Measurements from ENCODE around the gene NISCH.

Gene NISCH

GRCh38 chr3:52455283-52456168 lies at the start of gene NISCH:
TSS of gene NISCH (plus strand) at chr3:52455604. CDS start at chr3:52455642, 38 bp downstream.
- DNase-seq (ENCODE audit: low read depth) = peak; percentile 95
- H3K9me3 ChIP-seq (ENCODE audit: control insufficient read depth, low read length) = no peaks in the 10 kb centered on the region
- peaks cover 30% of the 10 kb centered on the region for H3K36me3 ChIP-seq (ENCODE audit: control insufficient read depth, insufficient read depth, low read length, severe bottlenecking)
- no peaks in the 10 kb centered on the region for H3K27me3 ChIP-seq (replicated peaks; ENCODE audit: control insufficient read depth, insufficient read depth, low read length)
- H3K4me1 ChIP-seq (ENCODE audit: control insufficient read depth, insufficient read depth, low read length) = peaks cover 15% of the 10 kb centered on the region
- peak within 1 kb of the TSS; percentile 98 for H3K4me3 ChIP-seq (ENCODE audit: low read length)
- peak within 1 kb of the TSS; percentile 91 for H3K9ac ChIP-seq (ENCODE audit: low read length)

- H3K27me3 ChIP-seq (replicated peaks; ENCODE audit: control insufficient read depth, insufficient read depth, low read length) = no peaks in the 10 kb centered on the region
- H3K36me3 ChIP-seq (ENCODE audit: control insufficient read depth, insufficient read depth, low read length, severe bottlenecking) = peaks cover 70% of the 10 kb centered on the region
- H3K4me3 ChIP-seq (ENCODE audit: low read length) = no peak overlapping the region
- no peaks in the 10 kb centered on the region for H3K9me3 ChIP-seq (ENCODE audit: control insufficient read depth, low read length)
- H3K4me1 ChIP-seq (ENCODE audit: control insufficient read depth, insufficient read depth, low read length) = peaks cover 18% of the 10 kb centered on the region
- no peak overlapping the region for H3K9ac ChIP-seq (ENCODE audit: low read length)
- DNase-seq (ENCODE audit: low read depth) = no peak
Measured at GRCh38 chr3:52406231-52406661, 49.2 kb upstream of the NISCH start.

- peaks cover 25% of the 10 kb centered on the region for H3K4me1 ChIP-seq (ENCODE audit: control insufficient read depth, insufficient read depth, low read length)
- H3K36me3 ChIP-seq (ENCODE audit: control insufficient read depth, insufficient read depth, low read length, severe bottlenecking) = peaks cover 63% of the 10 kb centered on the region
- no peak for DNase-seq (ENCODE audit: low read depth)
- no peaks in the 10 kb centered on the region for H3K27me3 ChIP-seq (replicated peaks; ENCODE audit: control insufficient read depth, insufficient read depth, low read length)
- H3K9me3 ChIP-seq (ENCODE audit: control insufficient read depth, low read length) = no peaks in the 10 kb centered on the region
- H3K4me3 ChIP-seq (ENCODE audit: low read length) = no peak overlapping the region
- H3K9ac ChIP-seq (ENCODE audit: low read length) = no peak overlapping the region
Measured at GRCh38 chr3:52406791-52407510, 48.5 kb upstream of the NISCH start.

DNA sequence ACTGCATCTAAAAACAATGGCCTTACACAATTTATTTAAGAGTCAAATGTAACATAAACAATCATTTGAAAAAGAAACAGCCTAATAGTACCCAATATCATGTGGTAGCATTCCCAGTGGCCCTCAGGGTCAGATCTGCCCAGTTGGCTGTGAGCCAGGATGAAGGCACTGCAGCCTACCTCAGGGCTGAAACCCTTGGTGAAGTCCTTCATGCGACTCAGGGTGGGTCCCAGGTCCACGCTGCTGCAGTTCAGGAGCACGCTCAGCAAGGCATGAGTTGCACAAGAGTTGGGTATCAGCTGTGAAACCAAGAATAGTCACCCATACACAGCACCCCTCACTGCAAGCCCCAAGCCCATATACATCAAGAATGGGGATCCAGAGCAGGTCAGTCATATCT lies 47.6 kb upstream of the NISCH start:
- no peaks in the 10 kb centered on the region for H3K9me3 ChIP-seq (ENCODE audit: control insufficient read depth, low read length)
- H3K9ac ChIP-seq (ENCODE audit: low read length) = no peak overlapping the region
- no peaks in the 10 kb centered on the region for H3K27me3 ChIP-seq (replicated peaks; ENCODE audit: control insufficient read depth, insufficient read depth, low read length)
- peaks cover 33% of the 10 kb centered on the region for H3K4me1 ChIP-seq (ENCODE audit: control insufficient read depth, insufficient read depth, low read length)
- DNase-seq (ENCODE audit: low read depth) = no peak
- no peak overlapping the region for H3K4me3 ChIP-seq (ENCODE audit: low read length)
- peaks cover 55% of the 10 kb centered on the region for H3K36me3 ChIP-seq (ENCODE audit: control insufficient read depth, insufficient read depth, low read length, severe bottlenecking)

- peaks cover 33% of the 10 kb centered on the region for H3K4me1 ChIP-seq (ENCODE audit: control insufficient read depth, insufficient read depth, low read length)
- H3K9me3 ChIP-seq (ENCODE audit: control insufficient read depth, low read length) = no peaks in the 10 kb centered on the region
- H3K9ac ChIP-seq (ENCODE audit: low read length) = peak overlapping the region; percentile 99
- no peaks in the 10 kb centered on the region for H3K27me3 ChIP-seq (replicated peaks; ENCODE audit: control insufficient read depth, insufficient read depth, low read length)
- DNase-seq (ENCODE audit: low read depth) = no peak
- H3K4me3 ChIP-seq (ENCODE audit: low read length) = peak overlapping the region; percentile 98
- peaks cover 48% of the 10 kb centered on the region for H3K36me3 ChIP-seq (ENCODE audit: control insufficient read depth, insufficient read depth, low read length, severe bottlenecking)
Measured at GRCh38 chr3:52408466-52408865, 46.9 kb upstream of the NISCH start.

- Histone ChIP-seq H3K9ac (ENCODE audit: low read length) (no peak overlapping the region), H3K4me3 (ENCODE audit: low read length) (no peak overlapping the region), H3K27me3 (replicated peaks; ENCODE audit: control insufficient read depth, insufficient read depth, low read length) (no peaks in the 10 kb centered on the region), H3K36me3 (ENCODE audit: control insufficient read depth, insufficient read depth, low read length, severe bottlenecking) (no peaks in the 10 kb centered on the region), H3K9me3 (ENCODE audit: control insufficient read depth, low read length) (no peaks in the 10 kb centered on the region), H3K4me1 (ENCODE audit: control insufficient read depth, insufficient read depth, low read length) (peaks cover 26% of the 10 kb centered on the region)
- DNase-seq (ENCODE audit: low read depth) = no peak
Measured at GRCh38 chr3:52415800-52416199, 39.6 kb upstream of the NISCH start.

- Histone ChIP-seq H3K9ac (ENCODE audit: low read length) (peak overlapping the region; percentile 43), H3K4me3 (ENCODE audit: low read length) (no peak overlapping the region), H3K27me3 (replicated peaks; ENCODE audit: control insufficient read depth, insufficient read depth, low read length) (no peaks in the 10 kb centered on the region), H3K36me3 (ENCODE audit: control insufficient read depth, insufficient read depth, low read length, severe bottlenecking) (no peaks in the 10 kb centered on the region), H3K4me1 (ENCODE audit: control insufficient read depth, insufficient read depth, low read length) (peaks cover 18% of the 10 kb centered on the region), H3K9me3 (ENCODE audit: control insufficient read depth, low read length) (no peaks in the 10 kb centered on the region)
- no peak for DNase-seq (ENCODE audit: low read depth)
Measured at GRCh38 chr3:52420388-52420787, 35.0 kb upstream of the NISCH start.

DNA sequence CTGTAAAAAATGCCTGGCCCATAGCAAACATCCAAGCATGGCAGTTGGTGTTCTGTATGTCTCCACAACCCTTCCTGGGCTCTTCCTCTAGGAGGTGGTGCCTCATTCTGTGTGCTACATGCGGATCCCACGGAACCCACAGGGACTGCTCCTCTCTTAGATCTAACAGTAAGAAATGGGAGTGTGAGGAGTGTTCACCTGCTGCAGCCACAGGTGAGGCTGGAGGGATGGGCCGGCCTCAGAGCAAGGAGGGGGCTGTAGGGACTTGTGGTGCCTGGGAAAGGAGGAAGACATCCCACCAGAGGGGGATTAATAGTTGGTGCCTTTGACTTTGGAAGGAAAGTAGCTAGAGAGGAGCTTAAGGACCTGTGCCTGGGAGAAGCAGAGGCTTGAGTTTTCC lies 32.7 kb upstream of the NISCH start:
- peaks cover 18% of the 10 kb centered on the region for H3K4me1 ChIP-seq (ENCODE audit: control insufficient read depth, insufficient read depth, low read length)
- no peaks in the 10 kb centered on the region for H3K27me3 ChIP-seq (replicated peaks; ENCODE audit: control insufficient read depth, insufficient read depth, low read length)
- H3K4me3 ChIP-seq (ENCODE audit: low read length) = no peak overlapping the region
- no peak overlapping the region for H3K9ac ChIP-seq (ENCODE audit: low read length)
- no peak for DNase-seq (ENCODE audit: low read depth)
- H3K9me3 ChIP-seq (ENCODE audit: control insufficient read depth, low read length) = no peaks in the 10 kb centered on the region
- no peaks in the 10 kb centered on the region for H3K36me3 ChIP-seq (ENCODE audit: control insufficient read depth, insufficient read depth, low read length, severe bottlenecking)

GRCh38 chr3:52423173-52423572 lies 32.2 kb upstream of the NISCH start:
- Histone ChIP-seq H3K9ac (ENCODE audit: low read length) (no peak overlapping the region), H3K27me3 (replicated peaks; ENCODE audit: control insufficient read depth, insufficient read depth, low read length) (no peaks in the 10 kb centered on the region), H3K4me1 (ENCODE audit: control insufficient read depth, insufficient read depth, low read length) (peaks cover 18% of the 10 kb centered on the region), H3K36me3 (ENCODE audit: control insufficient read depth, insufficient read depth, low read length, severe bottlenecking) (no peaks in the 10 kb centered on the region), H3K4me3 (ENCODE audit: low read length) (no peak overlapping the region), H3K9me3 (ENCODE audit: control insufficient read depth, low read length) (no peaks in the 10 kb centered on the region)
- no peak for DNase-seq (ENCODE audit: low read depth)

DNA sequence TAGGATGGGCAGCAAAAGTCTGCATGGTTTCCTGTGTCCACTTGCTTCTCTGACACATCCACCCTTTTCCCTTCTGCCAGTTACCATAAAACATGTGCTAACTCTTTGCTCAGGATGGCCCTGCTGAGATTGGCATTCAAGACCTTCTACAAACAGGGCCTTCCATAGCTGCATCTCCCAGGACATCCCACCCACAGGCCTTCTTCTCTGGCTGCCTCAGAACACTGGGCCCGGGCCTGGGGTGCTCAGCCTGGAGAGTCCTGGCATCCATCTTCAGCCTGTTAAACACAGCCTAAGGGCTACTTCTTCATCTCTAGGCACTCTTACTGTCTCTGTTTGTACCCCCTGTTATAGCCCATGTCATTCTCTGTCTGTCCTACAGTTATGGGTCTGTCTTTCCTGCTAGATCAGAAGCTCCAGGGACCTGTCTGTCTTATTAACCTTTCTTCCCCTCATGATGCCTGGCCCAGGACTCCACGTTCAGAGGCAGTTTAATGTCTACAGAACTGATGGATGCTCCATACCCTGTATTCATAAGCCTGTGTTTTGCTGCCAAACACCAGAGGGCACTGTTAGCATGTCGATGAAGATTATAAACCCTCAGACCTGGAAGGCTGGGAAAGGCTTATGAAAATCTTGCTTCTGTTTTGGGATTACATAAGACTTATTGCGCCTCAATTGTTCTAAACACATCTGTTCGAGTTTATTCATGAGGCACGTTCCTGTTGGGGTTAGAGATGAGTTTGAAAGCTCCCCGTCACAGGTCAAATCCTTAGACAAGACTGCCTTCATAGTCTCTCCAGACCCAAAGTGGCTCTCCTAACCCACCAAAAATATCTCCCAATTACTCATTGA lies 27.0 kb upstream of the NISCH start:
- Histone ChIP-seq H3K36me3 (ENCODE audit: control insufficient read depth, insufficient read depth, low read length, severe bottlenecking) (no peaks in the 10 kb centered on the region), H3K4me1 (ENCODE audit: control insufficient read depth, insufficient read depth, low read length) (peaks cover 23% of the 10 kb centered on the region)
- DNase-seq (ENCODE audit: low read depth) = peak; percentile 93

GRCh38 chr3:52429031-52429430 lies 26.4 kb upstream of the NISCH start:
- H3K27me3 ChIP-seq (replicated peaks; ENCODE audit: control insufficient read depth, insufficient read depth, low read length) = no peaks in the 10 kb centered on the region
- H3K9me3 ChIP-seq (ENCODE audit: control insufficient read depth, low read length) = no peaks in the 10 kb centered on the region
- peaks cover 28% of the 10 kb centered on the region for H3K4me1 ChIP-seq (ENCODE audit: control insufficient read depth, insufficient read depth, low read length)
- no peak overlapping the region for H3K4me3 ChIP-seq (ENCODE audit: low read length)
- no peak for DNase-seq (ENCODE audit: low read depth)
- H3K36me3 ChIP-seq (ENCODE audit: control insufficient read depth, insufficient read depth, low read length, severe bottlenecking) = no peaks in the 10 kb centered on the region
- no peak overlapping the region for H3K9ac ChIP-seq (ENCODE audit: low read length)

More for the DNA sequence above, 27.0 kb upstream of the NISCH start:
- no peaks in the 10 kb centered on the region for H3K9me3 ChIP-seq (ENCODE audit: control insufficient read depth, low read length)
- no peak overlapping the region for H3K9ac ChIP-seq (ENCODE audit: low read length)
- H3K27me3 ChIP-seq (replicated peaks; ENCODE audit: control insufficient read depth, insufficient read depth, low read length) = no peaks in the 10 kb centered on the region
- no peak overlapping the region for H3K4me3 ChIP-seq (ENCODE audit: low read length)

All from adipocyte (in vitro differentiated cells).